Measurements from ENCODE around the gene ROR1.

Gene ROR1

GRCh38 chr1:64061430-64062104, 287.8 kb downstream of the ROR1 start:
- peak; percentile 26 for DNase-seq (ENCODE audit: low read depth)
- no peak for TF ChIP-seq CTCF (conservative IDR thresholded peaks at IDR 0.05; ENCODE audit: low read depth, low read length)
- no peak overlapping the region for H3K4me3 ChIP-seq (ENCODE audit: low read depth, low read length)

- H3K4me3 ChIP-seq (ENCODE audit: low read depth, low read length) = no peak overlapping the region
- DNase-seq (ENCODE audit: low read depth) = no peak
- TF ChIP-seq CTCF (conservative IDR thresholded peaks at IDR 0.05; ENCODE audit: low read depth, low read length) = no peak
Observed at GRCh38 chr1:64062529-64062928, 288.7 kb downstream of the ROR1 start.

GRCh38 chr1:64062941-64063581, 289.2 kb downstream of the ROR1 start:
- H3K4me3 ChIP-seq (ENCODE audit: low read depth, low read length) = no peak overlapping the region
- TF ChIP-seq CTCF (conservative IDR thresholded peaks at IDR 0.05; ENCODE audit: low read depth, low read length) = no peak
- DNase-seq (ENCODE audit: low read depth) = peak; percentile 72

- no peak for TF ChIP-seq CTCF (conservative IDR thresholded peaks at IDR 0.05; ENCODE audit: low read depth, low read length)
- H3K4me3 ChIP-seq (ENCODE audit: low read depth, low read length) = no peak overlapping the region
- DNase-seq (ENCODE audit: low read depth) = peak; percentile 57
Observed at GRCh38 chr1:64065571-64065970, 291.8 kb downstream of the ROR1 start.

GRCh38 chr1:64072089-64072793, 298.4 kb downstream of the ROR1 start:
- peak; percentile 52 for DNase-seq (ENCODE audit: low read depth)
- no peak for TF ChIP-seq CTCF (conservative IDR thresholded peaks at IDR 0.05; ENCODE audit: low read depth, low read length)

GRCh38 chr1:64073705-64074104, 299.9 kb downstream of the ROR1 start:
- TF ChIP-seq CTCF (conservative IDR thresholded peaks at IDR 0.05; ENCODE audit: low read depth, low read length) = no peak
- no peak overlapping the region for H3K4me3 ChIP-seq (ENCODE audit: low read depth, low read length)
- DNase-seq (ENCODE audit: low read depth) = no peak

More at GRCh38 chr1:64072089-64072793, 298.4 kb downstream of the ROR1 start:
- no peak overlapping the region for H3K4me3 ChIP-seq (ENCODE audit: low read depth, low read length)

Data from choroid plexus epithelial cell (primary cell).